H9 (cell line): ENCODE measurements around the gene ZNF737. TPM values are rescaled to one million over a fixed set of nuclear protein-coding genes. Genes with fewer than 3 reads are reported as not detected.

Experiments
- DNase-seq: peaks from one replicate; pipeline ENCODE4 v3.0.0-alpha.2; 2017
- H2AFZ ChIP-seq: one replicate; pipeline ENCODE4 v1.6.1; 2013; ENCODE audit warnings: mild to moderate bottlenecking, low read length, control low read depth, moderate library complexity
- H2AK5ac ChIP-seq: 2 replicates; pipeline ENCODE4 v1.6.1; 2013; ENCODE audit warnings: low read length, control low read depth, mixed read lengths; ENCODE audit not compliant: insufficient read length
- H2BK120ac ChIP-seq: one replicate; pipeline ENCODE4 v1.6.1; 2013; ENCODE audit warnings: low read depth, mild to moderate bottlenecking, low read length, control low read depth, inconsistent platforms; ENCODE audit not compliant: poor library complexity, severe bottlenecking
- H2BK12ac ChIP-seq: 2 replicates; pipeline ENCODE4 v1.6.1; 2013; ENCODE audit warnings: low read length, control low read depth, mixed read lengths, low read depth; ENCODE audit not compliant: insufficient read length
- H2BK15ac ChIP-seq: 2 replicates; pipeline ENCODE4 v1.6.1; 2013; ENCODE audit warnings: low read depth, low read length, control low read depth
- H2BK20ac ChIP-seq: one replicate; pipeline ENCODE4 v1.6.1; 2013; ENCODE audit warnings: low read depth, mild to moderate bottlenecking, low read length, control low read depth, inconsistent platforms; ENCODE audit not compliant: poor library complexity, severe bottlenecking
- H2BK5ac ChIP-seq: 2 replicates; pipeline ENCODE4 v1.6.1; 2013; ENCODE audit warnings: low read length, control low read depth, mixed read lengths; ENCODE audit not compliant: insufficient read length
- H3K14ac ChIP-seq: 2 replicates; pipeline ENCODE4 v1.6.1; 2013; ENCODE audit warnings: low read length, control low read depth; ENCODE audit not compliant: insufficient read depth
- H3K18ac ChIP-seq: 2 replicates; pipeline ENCODE4 v1.6.1; 2013; ENCODE audit warnings: low read depth, mild to moderate bottlenecking, mixed read lengths, low read length, control low read depth; ENCODE audit not compliant: insufficient read length
- H3K23ac ChIP-seq: 2 replicates; pipeline ENCODE4 v1.6.1; 2013; ENCODE audit warnings: low read length, control low read depth, mixed read lengths, low read depth; ENCODE audit not compliant: insufficient read length
- H3K23me2 ChIP-seq: 2 replicates; pipeline ENCODE4 v1.6.1; 2013; ENCODE audit warnings: low read depth, mild to moderate bottlenecking, mixed read lengths, low read length, control low read depth; ENCODE audit not compliant: insufficient read length, poor library complexity, severe bottlenecking
- H3K27ac ChIP-seq: 2 replicates; pipeline ENCODE4 v1.5.1; 2013; ENCODE audit warnings: low read length, control low read depth, mixed read lengths, low read depth; ENCODE audit not compliant: insufficient read length
- H3K27me3 ChIP-seq: 2 replicates; pipeline ENCODE4 v1.6.1; 2013; ENCODE audit warnings: low read length, control low read depth, inconsistent platforms; ENCODE audit not compliant: insufficient read depth
- H3K4ac ChIP-seq: 2 replicates; pipeline ENCODE4 v1.6.1; 2013; ENCODE audit warnings: low read depth, mild to moderate bottlenecking, control low read depth, inconsistent platforms, low read length, moderate library complexity
- H3K4me1 ChIP-seq: 2 replicates; pipeline ENCODE4 v1.6.1; 2013; ENCODE audit warnings: low read length, control low read depth, inconsistent platforms; ENCODE audit not compliant: insufficient read depth
- H3K4me2 ChIP-seq: 2 replicates; pipeline ENCODE4 v1.6.1; 2013; ENCODE audit warnings: low read length, control low read depth, mixed read lengths; ENCODE audit not compliant: insufficient read length, insufficient read depth
- H3K56ac ChIP-seq: 2 replicates; pipeline ENCODE4 v1.6.1; 2013; ENCODE audit warnings: low read depth, mild to moderate bottlenecking, mixed read lengths, low read length, control low read depth; ENCODE audit not compliant: insufficient read length
- H3K79me1 ChIP-seq: 2 replicates; pipeline ENCODE4 v1.6.1; 2013; ENCODE audit warnings: low read depth, mild to moderate bottlenecking, moderate library complexity, low read length, control low read depth, inconsistent platforms; ENCODE audit not compliant: insufficient read depth, poor library complexity, severe bottlenecking
- H3K79me2 ChIP-seq: 2 replicates; pipeline ENCODE4 v1.6.1; 2013; ENCODE audit warnings: low read length, control low read depth, inconsistent platforms; ENCODE audit not compliant: insufficient read depth
- H3K9ac ChIP-seq: 2 replicates; pipeline ENCODE4 v1.6.1; 2013; ENCODE audit warnings: low read length, control low read depth, mixed read lengths; ENCODE audit not compliant: insufficient read length; ENCODE audit errors: extremely low read depth
- H3K9me3 ChIP-seq: one replicate; pipeline ENCODE4 v1.6.1; 2013; ENCODE audit warnings: low read depth, low read length, inconsistent platforms; ENCODE audit not compliant: control insufficient read depth
- H3T11ph ChIP-seq: one replicate; pipeline ENCODE4 v1.6.1; 2013; ENCODE audit warnings: mild to moderate bottlenecking, low read length, control low read depth, inconsistent platforms
- H4K20me1 ChIP-seq: one replicate; pipeline ENCODE4 v1.6.1; 2013; ENCODE audit not compliant: control insufficient read depth, insufficient read length, insufficient read depth
- H4K5ac ChIP-seq: 2 replicates; pipeline ENCODE4 v1.6.1; 2013; ENCODE audit warnings: low read depth, mild to moderate bottlenecking, mixed read lengths, low read length, control low read depth; ENCODE audit not compliant: insufficient read length
- H4K8ac ChIP-seq: replicated peaks from 2 replicates; pipeline ENCODE4 v1.6.1; 2013; ENCODE audit warnings: low read length, control low read depth, mixed read lengths, low read depth; ENCODE audit not compliant: insufficient read length
- H4K91ac ChIP-seq: 2 replicates; pipeline ENCODE4 v1.6.1; 2013; ENCODE audit warnings: low read depth, mild to moderate bottlenecking, moderate library complexity, mixed read lengths, low read length, control low read depth; ENCODE audit not compliant: insufficient read length
- H3K27ac Mint-ChIP-seq, 3 experiments: 2 replicates in 2 of 3; 3 replicates in 1 of 3; pipeline ENCODE4 v1.8.0; 2020 to 2021; ENCODE audit warnings: mixed read lengths in 3 of 3, mild to moderate bottlenecking in 1 of 3, moderate library complexity in 1 of 3
- H3K27me3 Mint-ChIP-seq: 2 replicates; pipeline ENCODE4 v1.8.0; 2021; ENCODE audit warnings: low read depth, mild to moderate bottlenecking, moderate library complexity, mixed read lengths
- H3K36me3 Mint-ChIP-seq, 3 experiments: 2 replicates in 2 of 3; 3 replicates in 1 of 3; pipeline ENCODE4 v1.8.0; 2020 to 2021; ENCODE audit warnings: low read depth in 3 of 3, mixed read lengths in 3 of 3; ENCODE audit not compliant: insufficient read depth in 1 of 3
- H3K4me1 Mint-ChIP-seq, 2 experiments: 2 replicates each; pipeline ENCODE4 v1.8.0; 2020; ENCODE audit warnings: mixed read lengths in 2 of 2
- H3K4me3 Mint-ChIP-seq, 2 experiments: 2 replicates in 1 of 2; 3 replicates in 1 of 2; pipeline ENCODE4 v1.8.0; 2020 to 2021; ENCODE audit warnings: mild to moderate bottlenecking in 2 of 2, mixed read lengths in 2 of 2, moderate library complexity in 1 of 2
- H3K9me3 Mint-ChIP-seq, 2 experiments: 2 replicates in 1 of 2; 3 replicates in 1 of 2; pipeline ENCODE4 v1.8.0; 2020; ENCODE audit warnings: mild to moderate bottlenecking in 2 of 2, mixed read lengths in 2 of 2, moderate library complexity in 1 of 2
- CTCF ChIP-seq: fragments of 200-600 bp; sonication (generic); conservative IDR thresholded peaks from 3 replicates; pipeline ENCODE4 v1.8.0; 2021; ENCODE audit warnings: antibody characterized with exemption, mild to moderate bottlenecking
- WGBS: extraction: QIAGEN DNeasy Blood & Tissue Kit; methylation state at CpG from one replicate; pipeline ENCODE4 v1.1.7; 2013; ENCODE audit warnings: missing lambda C conversion rate, low lambda C conversion rate, mixed read lengths; ENCODE audit not compliant: insufficient read length; ENCODE audit errors: extremely low coverage; 5-methylcytosine and 5-hydroxymethylcytosine counted together
- total RNA-seq: library from RNA; stranded (reverse); gene quantifications from 2 replicates; pipeline ENCODE4 v1.2.1, GENCODE V29; 2021

ZNF737 gene
- total RNA-seq, 1 experiment from 2014 or later, result 14.3 TPM

- no peak overlapping the region for H3K4me2 ChIP-seq
- H2BK20ac ChIP-seq, result no peak overlapping the region
- peaks cover 0 to 6% (median 0%) of the 10 kb centered on the region in 3 experiments; a peak in 4 of 7 replicates for H3K36me3 Mint-ChIP-seq
- H2AK5ac ChIP-seq, result no peak overlapping the region
- no peaks in the 10 kb centered on the region for H3K79me1 ChIP-seq
- no peak overlapping the region for H2BK12ac ChIP-seq
- no peaks in the 10 kb centered on the region for H3K4me1 ChIP-seq
- no peak overlapping the region for H3K4ac ChIP-seq
- H3K23me2 ChIP-seq, result no peaks in the 10 kb centered on the region
- DNase-seq, result no peak
- no peak overlapping the region for H3K4me3 Mint-ChIP-seq
- H3K9me3 ChIP-seq, result no peaks in the 10 kb centered on the region
- H2AFZ ChIP-seq, result no peak overlapping the region
- no peaks in the 10 kb centered on the region for H3K4me1 Mint-ChIP-seq
- H3K27me3 Mint-ChIP-seq, result no peaks in the 10 kb centered on the region
- H3K79me2 ChIP-seq, result no peaks in the 10 kb centered on the region
- H3K9me3 Mint-ChIP-seq, result peaks cover 21 to 22% of the 10 kb centered on the region in 2 experiments
- H3K56ac ChIP-seq, result no peak overlapping the region
- no peak overlapping the region for H3K23ac ChIP-seq
- H4K5ac ChIP-seq, result no peak overlapping the region
- no peak overlapping the region for H4K8ac ChIP-seq
- H3K14ac ChIP-seq, result no peak overlapping the region
- H3T11ph ChIP-seq, result no peak overlapping the region
- no peak overlapping the region for H4K91ac ChIP-seq
- H3K9ac ChIP-seq, result no peak overlapping the region
- no peak overlapping the region for H2BK15ac ChIP-seq
- no peak overlapping the region for H3K18ac ChIP-seq
- no peaks in the 10 kb centered on the region for H4K20me1 ChIP-seq
- no peak overlapping the region for H3K27ac ChIP-seq
- H2BK5ac ChIP-seq, result no peak overlapping the region
- H3K27me3 ChIP-seq, result no peaks in the 10 kb centered on the region
- WGBS, result no CpG with 5 or more reads among the region's 1 CpG
- TF ChIP-seq CTCF, result no peak
- no peak overlapping the region for H2BK120ac ChIP-seq
- H3K27ac Mint-ChIP-seq, result no peak overlapping the region
Observed at GRCh38 chr19:20503476-20503875, 62.1 kb downstream of the ZNF737 start.

Other genes with a start within 250 kb of the ZNF737 start
- 17.5 and 18.3 TPM in 2 replicates for gene ZNF626, start 95.8 kb upstream of the ZNF737 start, total RNA-seq
- gene ZNF66, start 210.5 kb upstream of the ZNF737 start, total RNA-seq, result 32.9 and 34.0 TPM in 2 replicates